Neural cell (in vitro differentiated cells): ENCODE results near the gene CMTM8. TPM values are rescaled to one million over a fixed set of nuclear protein-coding genes. Genes with fewer than 3 reads are reported as not detected.

Experiments used
- H2AFZ ChIP-seq: fragments of 200-600, 300-800 bp; sonication (generic), shearing (Covaris generic); 2 replicates; pipeline ENCODE4 v1.6.0; 2014; ENCODE audit warnings: low read depth, mild to moderate bottlenecking, antibody characterized with exemption, low read length, moderate library complexity
- H3F3A ChIP-seq: fragments of 200-600 bp; shearing (Covaris generic); 2 replicates; pipeline ENCODE4 v1.6.1; 2016; ENCODE audit warnings: mild to moderate bottlenecking, moderate library complexity, mixed read lengths, antibody characterized with exemption, low read length; ENCODE audit not compliant: insufficient read depth, poor library complexity, severe bottlenecking
- H3K27ac ChIP-seq: fragments of 200-600, 300-800 bp; sonication (generic), shearing (Covaris generic); 2 replicates; pipeline ENCODE4 v1.5.1; 2014; ENCODE audit warnings: mild to moderate bottlenecking, low read length, moderate library complexity
- H3K27me3 ChIP-seq: fragments of 300-800, 200-600 bp; sonication (generic), shearing (Covaris generic); 2 replicates; pipeline ENCODE4 v1.6.0; 2014; ENCODE audit warnings: mild to moderate bottlenecking, low read depth, low read length, moderate library complexity; ENCODE audit not compliant: insufficient read depth
- H3K36me3 ChIP-seq: fragments of 300-800, 200-600 bp; sonication (generic), shearing (Covaris generic); 2 replicates; pipeline ENCODE4 v1.5.1; 2014; ENCODE audit warnings: mild to moderate bottlenecking, antibody characterized with exemption, low read length, moderate library complexity; ENCODE audit not compliant: insufficient read depth
- H3K4me2 ChIP-seq: fragments of 300-800, 200-600 bp; sonication (generic), shearing (Covaris generic); 2 replicates; pipeline ENCODE4 v1.6.0; 2014; ENCODE audit warnings: mild to moderate bottlenecking, low read length
- H3K4me3 ChIP-seq: fragments of 300-800, 200-600 bp; sonication (generic), shearing (Covaris generic); 2 replicates; pipeline ENCODE4 v1.5.1; 2014; ENCODE audit warnings: mild to moderate bottlenecking, low read length, moderate library complexity
- H3K79me2 ChIP-seq: fragments of 200-600 bp; shearing (Covaris generic); replicated peaks from 2 replicates; pipeline ENCODE4 v1.6.0; 2014; ENCODE audit warnings: mild to moderate bottlenecking, low read length, moderate library complexity; ENCODE audit not compliant: insufficient read depth
- H3K9ac ChIP-seq: fragments of 300-800, 200-600 bp; sonication (generic), shearing (Covaris generic); 2 replicates; pipeline ENCODE4 v1.6.1; 2016; ENCODE audit warnings: mild to moderate bottlenecking, low read length, mixed read lengths
- H3K9me2 ChIP-seq: fragments of 200-600 bp; shearing (Covaris generic); 2 replicates; pipeline ENCODE4 v1.6.1; 2016; ENCODE audit warnings: mild to moderate bottlenecking, low read length, mixed read lengths; ENCODE audit not compliant: insufficient read depth
- H3K9me3 ChIP-seq: fragments of 200-600, 300-800 bp; sonication (generic), shearing (Covaris generic); 2 replicates; pipeline ENCODE4 v1.6.1; 2016; ENCODE audit warnings: mild to moderate bottlenecking, mixed run types, low read length, moderate library complexity, mixed read lengths
- H4K20me1 ChIP-seq: fragments of 200-600 bp; shearing (Covaris generic); 2 replicates; pipeline ENCODE4 v1.6.1; 2016; ENCODE audit warnings: mild to moderate bottlenecking, mixed run types; ENCODE audit not compliant: insufficient read depth
- EP300 ChIP-seq: fragments of 450-650 bp; conservative IDR thresholded peaks from 2 replicates; pipeline ENCODE4 v1.6.1; 2014; ENCODE audit warnings: antibody characterized with exemption, mild to moderate bottlenecking, moderate library complexity; ENCODE audit not compliant: poor library complexity, severe bottlenecking
- EZH2 ChIP-seq: fragments of 200-600, 300-800 bp; shearing (Covaris generic), sonication (generic); IDR thresholded peaks from 2 replicates; pipeline ENCODE4 v1.6.1; 2014; ENCODE audit warnings: antibody characterized with exemption, low read length, borderline replicate concordance, mild to moderate bottlenecking; ENCODE audit not compliant: insufficient read depth, poor library complexity, severe bottlenecking
- MXI1 ChIP-seq: fragments of 450-650 bp; conservative IDR thresholded peaks from 2 replicates; pipeline ENCODE4 v1.6.1; 2014; ENCODE audit warnings: antibody characterized with exemption, mild to moderate bottlenecking; ENCODE audit not compliant: poor library complexity, severe bottlenecking
- POLR2AphosphoS5 ChIP-seq: IDR thresholded peaks from 2 replicates; pipeline ENCODE4 v1.6.1; 2012
- RAD21 ChIP-seq: fragments of 450-650 bp; conservative IDR thresholded peaks from 2 replicates; pipeline ENCODE4 v1.6.1; 2014; ENCODE audit warnings: antibody characterized with exemption, mild to moderate bottlenecking, moderate library complexity
- SMC3 ChIP-seq: fragments of 450-650 bp; conservative IDR thresholded peaks from 2 replicates; pipeline ENCODE4 v1.6.1; 2014; ENCODE audit warnings: antibody characterized with exemption, mild to moderate bottlenecking, moderate library complexity; ENCODE audit not compliant: poor library complexity
- TAF1 ChIP-seq: IDR thresholded peaks from 2 replicates; pipeline ENCODE4 v1.6.1; 2012; ENCODE audit warnings: low read depth
- polyA plus RNA-seq: library from polyadenylated mRNA; depleted of rRNA; stranded (reverse); fragments of >200 nt; gene quantifications from 2 replicates; pipeline ENCODE4 v1.2.3, GENCODE V29; 2014
- TF ChIP-seq, protein P1 (sequence below): IDR thresholded peaks from 2 replicates; pipeline ENCODE4 v1.6.1; 2012; ENCODE audit warnings: borderline replicate concordance
- TF ChIP-seq, protein P2 (sequence below): fragments of 450-650 bp; IDR thresholded peaks from 2 replicates; pipeline ENCODE4 v1.5.1; 2014; ENCODE audit warnings: antibody characterized with exemption, mild to moderate bottlenecking, moderate library complexity; ENCODE audit not compliant: poor library complexity, severe bottlenecking

CMTM8 gene
- polyA plus RNA-seq, 1 donor from 2014 or later, result not detected

DNA sequence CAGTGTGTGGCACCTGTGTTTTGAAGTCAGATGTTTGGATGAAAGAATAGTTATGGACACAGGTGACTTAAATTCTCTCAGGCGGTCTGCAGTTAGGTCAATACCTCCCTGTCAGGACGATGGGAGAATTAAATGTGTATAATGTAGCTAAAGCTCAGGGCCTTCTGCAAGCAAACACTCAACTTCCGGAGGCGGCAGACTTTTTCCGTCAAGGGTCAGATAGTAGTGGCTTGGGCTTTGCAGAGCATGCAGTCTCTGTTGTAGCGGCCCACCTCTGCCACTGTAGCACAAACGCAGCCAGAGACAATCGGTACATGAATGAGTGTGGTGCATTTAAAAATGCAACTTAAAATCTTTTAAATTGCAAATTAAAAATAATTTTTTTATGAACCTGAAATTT, 47.4 kb downstream of the CMTM8 start:
- no peaks in the 10 kb centered on the region for H4K20me1 ChIP-seq
- no peaks in the 10 kb centered on the region for H3K27me3 ChIP-seq
- no peak overlapping the region for H3K4me3 ChIP-seq
- TF ChIP-seq TAF1, result no peak
- no peak for TF ChIP-seq RAD21
- no peak for TF ChIP-seq SMC3
- TF ChIP-seq, protein P1, sequence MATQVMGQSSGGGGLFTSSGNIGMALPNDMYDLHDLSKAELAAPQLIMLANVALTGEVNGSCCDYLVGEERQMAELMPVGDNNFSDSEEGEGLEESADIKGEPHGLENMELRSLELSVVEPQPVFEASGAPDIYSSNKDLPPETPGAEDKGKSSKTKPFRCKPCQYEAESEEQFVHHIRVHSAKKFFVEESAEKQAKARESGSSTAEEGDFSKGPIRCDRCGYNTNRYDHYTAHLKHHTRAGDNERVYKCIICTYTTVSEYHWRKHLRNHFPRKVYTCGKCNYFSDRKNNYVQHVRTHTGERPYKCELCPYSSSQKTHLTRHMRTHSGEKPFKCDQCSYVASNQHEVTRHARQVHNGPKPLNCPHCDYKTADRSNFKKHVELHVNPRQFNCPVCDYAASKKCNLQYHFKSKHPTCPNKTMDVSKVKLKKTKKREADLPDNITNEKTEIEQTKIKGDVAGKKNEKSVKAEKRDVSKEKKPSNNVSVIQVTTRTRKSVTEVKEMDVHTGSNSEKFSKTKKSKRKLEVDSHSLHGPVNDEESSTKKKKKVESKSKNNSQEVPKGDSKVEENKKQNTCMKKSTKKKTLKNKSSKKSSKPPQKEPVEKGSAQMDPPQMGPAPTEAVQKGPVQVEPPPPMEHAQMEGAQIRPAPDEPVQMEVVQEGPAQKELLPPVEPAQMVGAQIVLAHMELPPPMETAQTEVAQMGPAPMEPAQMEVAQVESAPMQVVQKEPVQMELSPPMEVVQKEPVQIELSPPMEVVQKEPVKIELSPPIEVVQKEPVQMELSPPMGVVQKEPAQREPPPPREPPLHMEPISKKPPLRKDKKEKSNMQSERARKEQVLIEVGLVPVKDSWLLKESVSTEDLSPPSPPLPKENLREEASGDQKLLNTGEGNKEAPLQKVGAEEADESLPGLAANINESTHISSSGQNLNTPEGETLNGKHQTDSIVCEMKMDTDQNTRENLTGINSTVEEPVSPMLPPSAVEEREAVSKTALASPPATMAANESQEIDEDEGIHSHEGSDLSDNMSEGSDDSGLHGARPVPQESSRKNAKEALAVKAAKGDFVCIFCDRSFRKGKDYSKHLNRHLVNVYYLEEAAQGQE, result no peak
- TF ChIP-seq POLR2AphosphoS5, result no peak
- TF ChIP-seq MXI1, result no peak
- no peak for TF ChIP-seq EP300
- H3K9ac ChIP-seq, result no peak overlapping the region
- no peaks in the 10 kb centered on the region for H3K79me2 ChIP-seq
- no peak overlapping the region for H3K4me2 ChIP-seq
- no peak overlapping the region for H3K27ac ChIP-seq
- H3K36me3 ChIP-seq, result no peaks in the 10 kb centered on the region
- H2AFZ ChIP-seq, result no peak overlapping the region
- H3K9me3 ChIP-seq, result no peaks in the 10 kb centered on the region
- H3F3A ChIP-seq, result no peaks in the 10 kb centered on the region
- no peaks in the 10 kb centered on the region for H3K9me2 ChIP-seq

DNA sequence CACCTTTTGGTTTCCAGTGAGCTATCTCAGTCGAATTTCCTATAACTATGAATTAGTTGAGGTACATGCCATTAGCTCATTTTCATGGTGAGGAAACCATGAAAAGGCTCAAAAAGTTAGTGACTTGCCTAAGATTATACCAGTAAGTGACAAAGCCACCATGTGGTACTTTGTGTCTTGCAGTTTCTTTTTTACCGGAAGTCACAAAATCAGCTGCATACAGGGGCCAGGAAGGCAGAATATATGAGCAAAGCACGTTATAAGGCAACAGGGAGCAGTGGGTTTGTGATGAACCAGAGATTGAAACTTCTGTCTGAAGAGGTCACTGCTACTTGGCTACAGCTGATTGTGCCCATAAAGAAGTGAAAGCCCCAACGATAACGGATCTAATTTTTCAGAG, 50.3 kb downstream of the CMTM8 start:
- Histone ChIP-seq H3F3A (no peaks in the 10 kb centered on the region), H3K9me2 (no peaks in the 10 kb centered on the region), H3K36me3 (no peaks in the 10 kb centered on the region), H3K27me3 (no peaks in the 10 kb centered on the region), H3K27ac (no peak overlapping the region), H3K79me2 (no peaks in the 10 kb centered on the region), H2AFZ (no peak overlapping the region), H4K20me1 (no peaks in the 10 kb centered on the region), H3K4me2 (no peak overlapping the region), H3K4me3 (no peak overlapping the region), H3K9ac (no peak overlapping the region), H3K9me3 (no peaks in the 10 kb centered on the region)
- TF ChIP-seq TAF1, result no peak
- no peak for TF ChIP-seq EZH2
- TF ChIP-seq EP300, result no peak
- TF ChIP-seq POLR2AphosphoS5, result no peak
- TF ChIP-seq, protein P2, sequence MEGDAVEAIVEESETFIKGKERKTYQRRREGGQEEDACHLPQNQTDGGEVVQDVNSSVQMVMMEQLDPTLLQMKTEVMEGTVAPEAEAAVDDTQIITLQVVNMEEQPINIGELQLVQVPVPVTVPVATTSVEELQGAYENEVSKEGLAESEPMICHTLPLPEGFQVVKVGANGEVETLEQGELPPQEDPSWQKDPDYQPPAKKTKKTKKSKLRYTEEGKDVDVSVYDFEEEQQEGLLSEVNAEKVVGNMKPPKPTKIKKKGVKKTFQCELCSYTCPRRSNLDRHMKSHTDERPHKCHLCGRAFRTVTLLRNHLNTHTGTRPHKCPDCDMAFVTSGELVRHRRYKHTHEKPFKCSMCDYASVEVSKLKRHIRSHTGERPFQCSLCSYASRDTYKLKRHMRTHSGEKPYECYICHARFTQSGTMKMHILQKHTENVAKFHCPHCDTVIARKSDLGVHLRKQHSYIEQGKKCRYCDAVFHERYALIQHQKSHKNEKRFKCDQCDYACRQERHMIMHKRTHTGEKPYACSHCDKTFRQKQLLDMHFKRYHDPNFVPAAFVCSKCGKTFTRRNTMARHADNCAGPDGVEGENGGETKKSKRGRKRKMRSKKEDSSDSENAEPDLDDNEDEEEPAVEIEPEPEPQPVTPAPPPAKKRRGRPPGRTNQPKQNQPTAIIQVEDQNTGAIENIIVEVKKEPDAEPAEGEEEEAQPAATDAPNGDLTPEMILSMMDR, result no peak
- no peak for TF ChIP-seq RAD21
- no peak for TF ChIP-seq MXI1
- TF ChIP-seq, protein P1, result no peak
